GM19035 (cell line): ENCODE results near the gene FHAD1.
"Not testable (repeated sequence)": the region's sequence is repeated elsewhere in the genome, so short reads cannot be mapped to it uniquely, and the experiment has no call there.

Experiments
- ATAC-seq: cut with Tn5 transposase; IDR thresholded peaks from one replicate; pipeline ENCODE4 v1.9.1; 2021; ENCODE audit not compliant: unreplicated experiment

Gene FHAD1

DNA sequence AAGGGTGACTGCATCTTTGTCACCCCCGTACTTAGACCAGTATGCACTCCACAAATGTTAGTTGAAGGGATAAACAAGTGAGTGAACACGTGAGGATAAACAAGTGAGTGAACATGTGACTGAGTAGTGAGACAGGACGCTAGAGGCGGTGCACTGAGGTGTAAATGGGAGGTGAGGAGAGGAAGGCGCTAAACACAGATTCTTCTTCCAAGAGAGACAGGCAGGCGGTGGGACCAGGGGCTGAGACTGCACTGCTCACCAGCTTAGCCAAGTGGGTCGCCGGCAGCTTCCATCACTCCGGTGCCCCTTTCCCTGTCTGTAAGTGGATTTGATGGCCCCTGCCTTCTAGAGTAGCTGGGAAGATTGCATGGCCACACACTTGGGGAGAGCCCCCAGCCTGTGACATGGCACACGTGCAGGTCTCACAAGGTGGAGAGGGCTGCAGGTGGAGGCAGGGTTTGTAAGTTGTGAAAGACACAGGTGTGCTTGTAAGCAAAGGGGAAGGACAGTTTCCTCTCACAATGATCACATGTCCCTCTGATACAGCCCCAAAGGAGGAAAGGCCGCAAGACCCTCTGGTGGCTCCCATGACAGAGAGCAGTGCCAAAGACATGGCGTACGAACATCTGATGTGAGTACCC lies 115.2 kb downstream of the FHAD1 start:
- no peak for ATAC-seq

- ATAC-seq = no peak
These were observed 115.7 kb downstream of the FHAD1 start for GRCh38 chr1:15362737-15363128.

DNA sequence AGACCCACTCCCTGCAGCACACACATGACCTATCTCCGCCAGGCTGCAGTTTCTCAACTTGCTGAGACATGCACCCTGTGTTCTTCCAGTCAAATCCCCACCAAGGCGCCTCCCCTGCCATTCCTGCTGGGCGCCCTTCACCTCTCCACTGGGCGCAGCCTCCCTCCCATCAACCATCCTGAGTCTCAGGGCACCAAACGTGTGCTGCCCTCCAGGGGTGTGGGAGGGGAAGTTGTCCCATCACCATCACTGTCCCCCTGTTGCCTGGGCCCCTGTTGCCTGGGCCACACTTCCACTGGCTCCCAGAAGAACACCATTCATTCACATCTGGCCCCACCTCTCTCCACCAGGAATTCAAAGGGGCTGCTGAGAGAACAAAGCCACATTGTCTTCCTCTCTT lies 117.7 kb downstream of the FHAD1 start:
- no peak for ATAC-seq

DNA sequence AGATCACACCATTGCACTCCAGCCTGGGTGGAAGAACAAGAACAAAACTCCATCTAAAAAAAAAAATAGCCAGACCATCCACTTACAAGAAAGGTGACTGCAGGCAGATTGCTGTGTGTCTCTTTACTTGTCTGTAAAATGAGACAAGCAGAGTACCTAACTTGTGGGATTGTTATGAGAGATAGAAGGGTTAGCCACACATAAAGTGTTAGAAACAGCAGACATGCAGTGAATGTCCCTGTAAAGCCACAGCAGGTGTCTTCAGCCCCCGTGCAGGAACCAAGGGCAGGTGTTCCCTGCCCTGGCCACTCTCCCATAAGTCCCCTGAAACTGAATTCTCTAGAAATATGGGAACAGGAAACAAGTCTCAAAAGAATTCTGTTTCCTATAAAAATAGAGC lies 121.9 kb downstream of the FHAD1 start:
- no peak for ATAC-seq

DNA sequence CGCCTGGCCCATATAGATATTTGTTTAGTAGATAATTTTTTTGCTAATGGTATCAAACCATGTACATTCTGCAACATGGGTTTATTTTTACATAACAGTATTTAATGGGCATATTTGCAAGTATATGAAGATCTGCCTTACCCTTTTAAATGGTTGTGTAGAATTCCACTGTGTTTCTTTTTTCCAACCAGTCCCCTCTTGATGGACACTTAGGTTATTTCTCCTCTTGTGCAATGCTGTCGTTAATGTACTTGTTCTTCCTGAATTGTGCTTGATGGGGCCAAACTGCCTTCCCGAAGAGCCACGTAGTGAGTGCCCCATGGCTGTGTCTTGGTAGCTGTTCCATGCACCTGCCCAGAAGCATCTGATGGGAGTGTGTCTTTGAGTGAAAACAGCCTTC lies 123.2 kb downstream of the FHAD1 start:
- no peak for ATAC-seq

- no peak for ATAC-seq
These were observed 123.9 kb downstream of the FHAD1 start for GRCh38 chr1:15370781-15371520.

DNA sequence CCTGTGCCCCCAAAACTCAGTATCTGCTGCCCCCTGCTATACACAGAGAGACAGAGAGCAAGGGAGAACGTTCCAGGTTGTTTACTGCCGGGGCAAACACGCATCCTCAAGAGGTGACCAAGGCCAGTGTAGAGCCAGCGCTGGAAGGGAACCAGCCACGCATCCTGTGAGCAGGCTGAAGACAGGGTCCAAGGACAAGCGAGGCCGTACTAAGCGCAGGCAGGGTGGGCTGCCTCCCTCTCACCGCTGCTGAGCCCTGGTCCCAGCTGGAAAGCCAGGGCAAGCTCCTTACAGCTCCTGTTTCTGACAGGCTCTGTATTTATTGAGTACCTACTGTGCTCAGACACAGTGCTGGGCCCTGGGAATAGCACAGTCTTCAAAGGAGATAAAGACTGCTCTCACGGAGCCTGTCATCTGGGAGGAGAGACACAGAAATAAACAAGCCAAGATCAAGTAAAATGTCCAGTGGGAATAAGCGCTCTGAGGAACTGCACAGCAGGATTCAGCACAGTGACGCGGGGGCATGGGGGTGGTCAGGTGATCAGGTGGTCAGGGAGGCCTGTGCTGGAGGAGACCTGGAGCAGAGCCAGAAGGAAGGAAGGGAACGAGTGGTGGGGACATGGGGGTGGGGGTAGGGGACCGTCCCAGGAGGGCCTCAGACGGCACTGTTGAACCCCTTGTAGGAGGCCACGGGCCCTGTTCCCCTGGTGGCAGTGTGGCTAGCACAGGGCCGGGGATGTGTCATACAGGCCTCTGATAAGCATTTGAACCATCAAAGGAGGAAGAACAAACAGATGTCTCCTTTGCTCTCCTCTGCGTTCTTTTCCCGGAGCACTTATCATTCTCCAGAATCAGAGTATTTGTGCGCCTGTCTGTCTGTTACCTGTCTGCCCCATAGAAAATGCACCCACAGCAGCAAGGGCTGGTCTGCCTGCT lies 124.9 kb downstream of the FHAD1 start:
- no peak for ATAC-seq

DNA sequence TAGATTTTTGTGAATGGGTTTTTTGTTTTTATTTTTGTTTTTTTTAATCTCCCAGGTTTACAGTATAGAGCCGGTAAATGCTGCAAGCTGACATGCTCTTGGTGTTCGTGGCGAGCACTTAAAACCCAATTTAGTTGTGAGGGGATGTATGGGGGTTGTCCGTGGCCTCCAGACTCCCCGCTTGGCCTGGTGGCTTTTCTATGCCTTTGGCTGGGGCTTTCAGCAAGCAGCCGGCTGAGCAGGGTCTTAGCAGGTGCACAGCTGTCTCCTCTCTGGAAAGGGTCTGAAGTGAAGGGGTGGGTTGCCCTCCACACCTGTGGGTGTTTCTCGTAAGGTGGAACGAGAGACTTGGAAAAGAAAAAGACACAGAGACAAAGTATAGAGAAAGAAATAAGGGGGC lies 131.7 kb downstream of the FHAD1 start:
- no peak for ATAC-seq

GRCh38 chr1:15379151-15379550 lies 132.1 kb downstream of the FHAD1 start:
- not testable (repeated sequence) for ATAC-seq

DNA sequence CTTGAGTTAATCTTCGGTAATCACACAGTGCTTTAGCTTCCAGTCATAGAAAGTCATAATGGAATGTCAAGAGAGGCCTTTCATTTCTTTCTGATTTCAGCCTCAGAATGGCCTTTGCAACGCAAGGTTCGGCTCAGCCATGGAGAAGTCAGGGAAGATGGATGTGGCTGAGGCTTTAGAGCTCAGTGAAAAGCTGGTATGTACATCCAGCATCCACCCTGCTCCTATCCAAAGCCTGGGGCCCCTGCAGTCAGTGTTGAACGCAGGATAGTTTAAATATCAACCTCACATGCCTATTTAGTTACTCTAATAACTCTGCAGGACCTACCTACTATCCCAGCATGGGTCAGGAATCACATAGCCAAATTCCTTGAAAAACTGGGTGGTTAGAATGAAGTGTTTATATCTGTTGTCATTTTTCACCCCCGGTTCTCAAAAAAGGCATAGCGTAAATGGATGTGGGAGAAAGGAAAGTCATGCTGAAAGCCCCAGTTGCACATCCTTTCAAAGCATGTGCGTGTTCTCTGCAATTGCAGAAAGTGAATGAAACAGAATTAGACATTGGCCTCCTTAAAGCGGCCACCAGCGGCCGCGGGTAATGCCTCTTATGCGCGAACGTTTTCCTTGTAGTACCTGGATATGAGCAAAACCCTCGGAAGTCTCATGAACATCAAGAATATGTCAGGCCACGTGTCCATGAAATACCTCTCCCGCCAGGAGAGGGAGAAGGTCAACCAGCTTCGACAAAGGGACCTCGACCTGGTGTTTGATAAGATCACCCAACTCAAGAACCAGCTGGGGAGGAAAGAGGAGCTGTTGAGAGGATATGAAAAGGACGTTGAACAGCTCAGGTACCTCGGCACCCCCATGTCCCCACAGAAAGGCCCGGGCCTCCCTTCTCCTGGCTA lies 133.8 kb downstream of the FHAD1 start:
- ATAC-seq = no peak

DNA sequence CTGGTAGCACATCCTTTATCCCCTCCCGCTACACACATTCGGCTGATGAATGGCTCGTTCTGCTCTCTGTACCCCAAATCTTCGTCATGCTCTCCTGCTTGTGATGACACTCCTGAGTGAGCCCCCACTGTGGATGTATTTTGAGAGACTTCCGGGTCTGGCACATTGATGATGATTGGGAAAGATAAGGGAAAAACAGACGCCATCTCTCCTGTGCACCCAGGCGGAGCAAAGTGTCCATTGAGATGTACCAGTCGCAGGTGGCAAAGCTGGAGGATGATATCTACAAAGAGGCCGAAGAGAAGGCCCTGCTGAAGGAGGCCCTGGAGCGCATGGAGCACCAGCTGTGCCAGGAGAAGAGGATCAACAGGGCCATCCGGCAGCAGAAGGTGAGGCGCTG lies 134.8 kb downstream of the FHAD1 start:
- ATAC-seq = no peak

DNA sequence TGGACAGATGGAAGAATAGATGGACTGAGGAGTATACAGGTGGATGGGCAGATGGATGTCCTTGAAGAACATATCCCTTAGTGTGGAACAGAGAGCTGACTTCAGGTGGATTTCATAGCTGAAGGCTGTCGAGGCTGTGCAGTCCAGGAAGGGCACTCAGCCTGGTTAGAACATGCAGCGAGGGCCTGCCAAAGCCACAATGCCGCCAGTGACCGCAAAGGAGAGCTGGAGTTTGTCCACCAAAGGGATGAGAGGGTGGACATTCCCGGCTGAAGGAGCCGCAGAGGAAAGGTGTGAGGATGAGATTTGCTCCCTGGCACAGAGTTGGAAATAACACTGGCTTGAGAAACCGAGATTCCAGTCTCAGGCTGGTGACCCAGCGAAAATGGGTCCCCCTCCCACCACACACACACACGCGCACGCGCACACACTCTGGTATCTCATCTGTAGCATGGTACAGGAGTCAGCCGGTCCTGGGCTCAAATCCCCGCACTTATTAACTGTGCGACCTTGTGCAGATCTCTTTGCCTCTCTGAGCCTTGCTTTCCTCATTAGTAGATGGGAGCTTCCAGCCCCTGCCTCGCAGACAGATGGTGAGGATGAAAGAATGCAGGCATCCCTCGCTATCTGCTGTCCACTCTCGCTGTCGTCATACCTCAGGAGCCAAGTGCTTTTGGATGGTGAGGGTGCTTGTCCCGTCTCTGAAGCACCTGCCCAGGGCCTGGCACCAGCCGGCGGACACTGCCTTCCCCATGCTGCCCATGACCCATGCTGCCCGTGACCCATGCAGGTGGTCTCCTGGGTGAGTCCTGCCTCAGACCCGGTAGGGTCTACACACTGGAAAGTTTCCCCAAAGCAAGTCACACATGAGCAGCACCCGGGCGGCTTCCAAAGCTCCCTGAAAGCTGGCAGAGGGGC lies 135.8 kb downstream of the FHAD1 start:
- no peak for ATAC-seq

DNA sequence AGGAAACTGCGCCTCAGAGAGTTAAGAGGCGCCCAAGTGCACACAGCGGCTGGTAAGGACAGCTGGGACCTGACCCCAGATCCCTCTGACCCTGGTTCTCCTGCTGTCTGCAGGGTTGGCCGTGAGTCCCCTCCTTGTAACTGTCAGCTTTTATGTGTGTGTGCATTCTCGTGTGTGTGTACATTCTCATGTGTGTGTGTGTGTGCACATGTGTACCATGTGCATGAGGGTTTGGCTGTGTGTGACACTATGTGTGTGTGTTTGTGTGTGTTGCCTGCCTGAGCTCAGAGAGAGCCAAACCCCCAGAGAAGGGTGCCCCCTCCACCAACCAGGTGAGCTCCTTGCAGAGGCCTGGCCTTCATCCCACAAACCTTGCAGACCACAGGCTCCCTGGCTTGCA lies 136.8 kb downstream of the FHAD1 start:
- no peak for ATAC-seq

DNA sequence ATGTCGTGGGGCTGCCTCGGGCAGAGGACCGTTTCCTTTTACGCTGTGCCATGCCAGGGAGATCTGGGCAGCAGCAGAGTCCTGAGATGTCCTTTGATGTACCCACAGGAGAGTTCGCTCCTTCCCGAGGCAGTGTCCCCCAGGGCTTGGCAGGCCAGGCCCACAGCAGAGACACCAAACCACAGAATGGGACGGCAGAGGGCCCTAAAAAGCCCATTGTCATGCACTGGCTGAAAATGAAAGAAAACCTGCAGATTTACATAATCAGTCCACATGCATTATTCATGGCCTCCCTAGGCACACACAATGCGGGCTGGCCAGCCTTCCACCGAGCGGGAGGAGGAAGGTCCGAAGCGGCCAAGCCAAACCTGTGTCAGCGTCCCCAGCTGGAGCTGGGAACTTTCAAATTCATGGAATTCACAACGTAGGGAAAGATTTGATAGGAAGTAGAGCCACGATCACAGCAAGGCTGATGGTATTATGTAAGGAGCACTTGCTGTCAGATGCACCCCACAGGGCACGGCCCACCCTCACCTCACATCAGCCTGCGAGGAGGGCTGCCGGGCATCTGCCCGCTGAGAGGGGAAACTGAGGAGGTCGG lies 137.4 kb downstream of the FHAD1 start:
- peak; percentile 69 for ATAC-seq

- ATAC-seq = no peak
These were observed 138.4 kb downstream of the FHAD1 start for GRCh38 chr1:15385420-15385819.

DNA sequence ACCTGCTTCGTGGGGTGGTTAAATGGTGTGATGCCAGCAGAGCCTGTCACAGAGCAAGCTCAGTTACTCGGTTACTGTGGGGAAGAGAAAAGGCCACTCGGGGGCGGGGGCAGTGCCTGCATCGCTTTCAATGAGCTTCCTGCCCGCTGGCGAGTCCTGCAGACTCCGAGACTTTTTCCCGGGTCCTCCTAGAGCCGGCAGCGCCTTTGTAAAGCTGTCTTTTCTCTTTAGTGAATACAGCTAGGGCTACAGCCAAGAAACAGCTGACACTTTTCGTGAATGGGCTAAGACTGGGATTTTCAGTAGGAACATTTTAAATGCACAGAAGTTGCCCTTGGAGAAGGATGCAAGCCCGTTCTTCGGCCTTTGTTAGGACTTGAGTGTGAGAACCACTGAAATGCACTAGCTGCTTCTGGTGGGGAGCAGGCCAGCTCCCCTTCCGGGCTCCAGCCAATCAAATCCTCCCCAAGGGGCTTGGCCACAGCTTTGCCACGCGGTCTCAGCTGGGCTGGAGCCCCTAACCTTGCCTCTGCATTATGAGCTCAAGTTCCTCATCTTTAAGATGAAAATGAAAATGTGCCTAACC lies 139.2 kb downstream of the FHAD1 start:
- no peak for ATAC-seq

DNA sequence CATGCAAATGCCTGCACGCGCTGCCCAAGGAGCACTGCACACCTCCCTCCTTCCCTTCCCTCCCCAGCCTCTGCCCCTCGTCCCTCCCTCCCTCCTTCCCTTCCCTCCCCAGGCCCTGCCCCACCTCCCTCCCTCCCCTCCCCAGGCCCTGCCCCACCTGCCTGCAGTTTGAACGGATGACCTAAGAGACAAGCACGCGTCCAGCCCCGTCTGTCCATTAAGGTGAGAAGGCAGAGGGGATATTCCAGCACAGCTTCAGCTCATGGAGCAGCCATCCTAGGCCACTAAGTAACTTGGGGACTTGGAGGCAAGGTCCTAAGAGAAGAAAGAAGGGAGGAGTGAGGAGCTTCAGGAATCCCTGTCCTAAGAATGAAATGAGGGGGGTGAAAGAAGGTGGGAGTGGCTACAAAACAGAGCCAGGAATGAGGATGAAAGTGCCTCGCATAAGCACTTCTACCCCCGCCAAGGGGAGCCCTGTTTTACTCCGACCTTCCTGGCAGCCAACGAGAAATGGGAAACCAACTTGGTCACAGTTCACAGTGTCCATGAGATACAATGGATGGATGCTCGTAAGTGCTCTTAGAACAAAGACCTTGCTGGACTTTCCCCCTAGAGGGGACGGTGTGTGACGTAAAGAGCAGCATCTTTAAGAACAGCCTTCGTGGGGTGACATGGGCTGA lies 141.3 kb downstream of the FHAD1 start:
- no peak for ATAC-seq

- not testable (repeated sequence) for ATAC-seq
These were observed 142.8 kb downstream of the FHAD1 start for GRCh38 chr1:15389828-15390227.
